Measurements from ENCODE around the gene ZNF689.

The ZNF689 gene

DNA sequence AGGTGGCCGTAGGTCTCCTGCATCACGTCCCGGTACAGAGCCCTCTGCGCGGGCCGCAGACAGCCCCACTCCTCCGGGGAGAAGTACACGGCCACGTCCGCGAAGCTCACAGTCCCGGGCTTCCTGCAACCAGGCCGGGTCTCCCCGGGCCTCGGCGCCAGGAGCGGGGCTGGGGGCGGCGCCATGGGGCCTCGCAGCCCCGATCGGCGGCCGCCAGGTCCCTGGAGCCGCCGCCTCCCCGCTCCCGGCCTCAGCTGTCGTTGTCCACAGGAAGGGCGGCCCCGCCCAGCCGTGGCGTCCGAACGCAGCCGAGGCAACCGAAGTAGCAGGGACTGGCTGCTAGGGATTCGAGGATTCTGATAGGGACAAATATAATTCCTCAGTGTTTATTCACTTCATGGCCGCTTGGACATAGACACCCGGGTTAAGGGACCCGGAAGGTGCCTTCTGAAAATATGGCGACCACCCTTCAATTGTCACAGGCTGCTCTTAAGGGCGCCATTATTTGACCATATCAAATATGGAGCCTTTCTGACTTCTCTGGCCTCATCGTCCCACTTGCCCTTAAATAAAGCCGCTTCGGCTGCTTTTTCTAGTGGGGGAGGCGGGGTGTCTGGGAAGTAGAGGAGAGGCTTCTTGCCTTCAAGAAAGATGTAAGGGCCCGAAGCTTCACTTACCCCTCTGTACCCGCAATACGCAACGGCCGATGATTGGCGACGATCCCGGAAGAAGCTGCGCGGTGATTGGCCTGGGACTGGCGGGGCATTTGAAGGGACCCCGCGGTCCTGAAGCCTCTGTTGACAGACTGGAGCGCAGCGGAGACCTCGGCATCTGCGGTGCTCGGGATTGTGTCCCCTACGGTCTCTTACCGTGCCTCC, 38.5 kb downstream of the ZNF689 start, which contains the start of gene ZNF688 (continued):
- TF ChIP-seq TRIM28 (IDR thresholded peaks at IDR 0.05; ENCODE audit: borderline replicate concordance, low read length) (peak; percentile 58; the same call in 1 of the 2 replicates), ZNF311 (tag by site-specific recombination; IDR thresholded peaks at IDR 0.05; ENCODE audit: borderline replicate concordance) (no peak), HOXC10 (CRISPR knock-in tag; IDR thresholded peaks at IDR 0.05) (peak; percentile 63; the same call in 1 of the 2 replicates), ZNF202 (tag by site-specific recombination; IDR thresholded peaks at IDR 0.05; ENCODE audit: borderline replicate concordance) (no peak), MYNN (tag by site-specific recombination; IDR thresholded peaks at IDR 0.05; ENCODE audit: borderline replicate concordance) (no peak), ZNF791 (tag by site-specific recombination; IDR thresholded peaks at IDR 0.05) (no peak), ZXDB (tag by site-specific recombination; IDR thresholded peaks at IDR 0.05) (peak; percentile 98), GLIS1 (tag by site-specific recombination; IDR thresholded peaks at IDR 0.05) (no peak; the same call in 1 of the 2 replicates)

DNA sequence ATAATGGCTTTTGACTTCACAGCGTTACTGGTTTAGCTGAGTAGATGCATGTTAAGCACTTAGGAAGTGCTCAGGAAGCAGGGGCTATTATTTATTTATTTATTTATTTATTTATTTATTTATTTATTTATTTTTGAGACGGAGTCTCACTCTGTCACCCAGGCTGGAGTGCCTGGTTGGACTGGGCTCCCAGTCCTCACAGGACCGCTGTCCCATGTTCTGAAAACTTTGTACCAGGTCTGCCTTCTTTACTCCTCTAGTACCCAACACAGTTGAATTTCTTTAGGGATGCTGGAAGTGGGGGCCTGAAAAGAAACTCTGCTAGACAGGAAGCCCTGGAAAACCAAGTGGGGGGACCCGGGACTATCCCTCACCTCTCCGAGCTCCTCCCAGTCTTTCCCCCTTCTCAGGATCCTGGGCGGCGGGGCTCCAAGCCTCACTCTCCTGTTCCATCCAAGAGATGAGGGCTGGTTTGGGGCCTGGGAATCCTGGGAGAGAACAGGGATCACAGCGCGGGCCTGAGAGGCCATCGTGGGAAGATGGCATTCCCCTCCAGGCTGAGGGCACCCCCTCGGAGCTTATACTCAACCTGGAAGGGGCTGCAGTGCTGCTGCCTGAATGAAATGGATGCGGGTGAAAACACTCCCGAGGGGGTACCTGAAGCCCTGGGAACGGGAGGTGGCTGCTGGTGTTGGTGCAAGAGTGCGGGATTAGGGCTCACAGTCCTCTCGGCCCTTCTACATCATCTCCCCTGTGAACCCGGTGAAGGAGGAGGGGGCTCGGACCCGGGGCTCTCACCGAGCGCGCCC, 39.3 kb downstream of the ZNF689 start:
- H3K27ac ChIP-seq (ENCODE audit: extremely low read depth, low read depth, low read length), result peak overlapping the region; percentile 96
- H3K4me1 ChIP-seq (ENCODE audit: control insufficient read depth, insufficient read depth, low read length), result peaks cover 5% of the 10 kb centered on the region; the same call in 1 of the 2 replicates
- peak overlapping the region; percentile 64 for H3K4me3 ChIP-seq (ENCODE audit: low read depth, low read length)
- CTCF ChIA-PET, result interaction anchor here (1.2 to 1.7 kb wide), 3 partner anchors 14 to 122 kb away, joined by 3 to 12 read pairs (median 5); no protein-coding TSS in a partner anchor
- POLR2A ChIA-PET, result interaction anchor here (0.8 to 2.8 kb wide), 14 partner anchors 9 to 153 kb away, joined by 3 to 69 read pairs (median 6); partner anchors contain the start of genes DCTPP1, ZNF689, ZNF747 and ZNF764
- H3K36me3 ChIP-seq (ENCODE audit: control insufficient read depth in 2 of 2, insufficient read depth in 1 of 2, low read length in 2 of 2), result no peaks in the 10 kb centered on the region
- H3K9me3 ChIP-seq (ENCODE audit: control insufficient read depth, insufficient read depth, low read depth, low read length), result no peaks in the 10 kb centered on the region
- TF ChIP-seq ZNF560 (tag by site-specific recombination; IDR thresholded peaks at IDR 0.05; ENCODE audit: borderline replicate concordance) (peak; percentile 99), ZNF610 (tag by site-specific recombination; IDR thresholded peaks at IDR 0.05; ENCODE audit: borderline replicate concordance) (peak; percentile 88), ZNF274 (IDR thresholded peaks at IDR 0.05; ENCODE audit: low read length) (no peak), ZNF274 (tag by site-specific recombination; IDR thresholded peaks at IDR 0.05; ENCODE audit: borderline replicate concordance) (no peak), ZNF416 (tag by site-specific recombination; IDR thresholded peaks at IDR 0.05) (no peak), ZNF621 (tag by site-specific recombination; IDR thresholded peaks at IDR 0.05) (no peak), ZNF830 (tag by site-specific recombination; IDR thresholded peaks at IDR 0.05; ENCODE audit: low read depth) (no peak), ZBTB21 (tag by site-specific recombination; IDR thresholded peaks at IDR 0.05) (peak; percentile 91), ZNF157 (tag by site-specific recombination; IDR thresholded peaks at IDR 0.05) (peak; percentile 58; the same call in 1 of the 2 replicates), ZNF654 (tag by site-specific recombination; IDR thresholded peaks at IDR 0.05; ENCODE audit: low read depth) (peak; percentile 84), ZNF747 (tag by site-specific recombination; IDR thresholded peaks at IDR 0.05) (no peak), ZNF473 (tag by site-specific recombination; IDR thresholded peaks at IDR 0.05) (no peak), ZNF433 (tag by site-specific recombination; IDR thresholded peaks at IDR 0.05; ENCODE audit: low read depth) (peak; percentile 100), SCRT1 (tag by site-specific recombination; IDR thresholded peaks at IDR 0.05; ENCODE audit: borderline replicate concordance) (no peak), ZNF548 (tag by site-specific recombination; IDR thresholded peaks at IDR 0.05) (peak; percentile 61), SCRT2 (tag by site-specific recombination; IDR thresholded peaks at IDR 0.05) (no peak; the same call in 1 of the 2 replicates), ZSCAN16 (tag by site-specific recombination; IDR thresholded peaks at IDR 0.05) (no peak)
- TF ChIP-seq, protein P1, sequence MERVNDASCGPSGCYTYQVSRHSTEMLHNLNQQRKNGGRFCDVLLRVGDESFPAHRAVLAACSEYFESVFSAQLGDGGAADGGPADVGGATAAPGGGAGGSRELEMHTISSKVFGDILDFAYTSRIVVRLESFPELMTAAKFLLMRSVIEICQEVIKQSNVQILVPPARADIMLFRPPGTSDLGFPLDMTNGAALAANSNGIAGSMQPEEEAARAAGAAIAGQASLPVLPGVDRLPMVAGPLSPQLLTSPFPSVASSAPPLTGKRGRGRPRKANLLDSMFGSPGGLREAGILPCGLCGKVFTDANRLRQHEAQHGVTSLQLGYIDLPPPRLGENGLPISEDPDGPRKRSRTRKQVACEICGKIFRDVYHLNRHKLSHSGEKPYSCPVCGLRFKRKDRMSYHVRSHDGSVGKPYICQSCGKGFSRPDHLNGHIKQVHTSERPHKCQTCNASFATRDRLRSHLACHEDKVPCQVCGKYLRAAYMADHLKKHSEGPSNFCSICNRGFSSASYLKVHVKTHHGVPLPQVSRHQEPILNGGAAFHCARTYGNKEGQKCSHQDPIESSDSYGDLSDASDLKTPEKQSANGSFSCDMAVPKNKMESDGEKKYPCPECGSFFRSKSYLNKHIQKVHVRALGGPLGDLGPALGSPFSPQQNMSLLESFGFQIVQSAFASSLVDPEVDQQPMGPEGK (tag by site-specific recombination; IDR thresholded peaks at IDR 0.05), result peak; percentile 51; the same call in 1 of the 2 replicates
- TF ChIP-seq, protein P2, sequence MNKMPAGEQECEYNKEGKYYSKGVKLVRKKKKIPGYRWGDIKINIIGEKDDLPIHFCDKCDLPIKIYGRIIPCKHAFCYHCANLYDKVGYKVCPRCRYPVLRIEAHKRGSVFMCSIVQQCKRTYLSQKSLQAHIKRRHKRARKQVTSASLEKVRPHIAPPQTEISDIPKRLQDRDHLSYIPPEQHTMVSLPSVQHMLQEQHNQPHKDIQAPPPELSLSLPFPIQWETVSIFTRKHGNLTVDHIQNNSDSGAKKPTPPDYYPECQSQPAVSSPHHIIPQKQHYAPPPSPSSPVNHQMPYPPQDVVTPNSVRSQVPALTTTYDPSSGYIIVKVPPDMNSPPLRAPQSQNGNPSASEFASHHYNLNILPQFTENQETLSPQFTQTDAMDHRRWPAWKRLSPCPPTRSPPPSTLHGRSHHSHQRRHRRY (tag by site-specific recombination; IDR thresholded peaks at IDR 0.05), result peak; percentile 35; the same call in 1 of the 2 replicates
- TF ChIP-seq, protein P3, sequence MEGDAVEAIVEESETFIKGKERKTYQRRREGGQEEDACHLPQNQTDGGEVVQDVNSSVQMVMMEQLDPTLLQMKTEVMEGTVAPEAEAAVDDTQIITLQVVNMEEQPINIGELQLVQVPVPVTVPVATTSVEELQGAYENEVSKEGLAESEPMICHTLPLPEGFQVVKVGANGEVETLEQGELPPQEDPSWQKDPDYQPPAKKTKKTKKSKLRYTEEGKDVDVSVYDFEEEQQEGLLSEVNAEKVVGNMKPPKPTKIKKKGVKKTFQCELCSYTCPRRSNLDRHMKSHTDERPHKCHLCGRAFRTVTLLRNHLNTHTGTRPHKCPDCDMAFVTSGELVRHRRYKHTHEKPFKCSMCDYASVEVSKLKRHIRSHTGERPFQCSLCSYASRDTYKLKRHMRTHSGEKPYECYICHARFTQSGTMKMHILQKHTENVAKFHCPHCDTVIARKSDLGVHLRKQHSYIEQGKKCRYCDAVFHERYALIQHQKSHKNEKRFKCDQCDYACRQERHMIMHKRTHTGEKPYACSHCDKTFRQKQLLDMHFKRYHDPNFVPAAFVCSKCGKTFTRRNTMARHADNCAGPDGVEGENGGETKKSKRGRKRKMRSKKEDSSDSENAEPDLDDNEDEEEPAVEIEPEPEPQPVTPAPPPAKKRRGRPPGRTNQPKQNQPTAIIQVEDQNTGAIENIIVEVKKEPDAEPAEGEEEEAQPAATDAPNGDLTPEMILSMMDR (tag by site-specific recombination; IDR thresholded peaks at IDR 0.05), result no peak
- TF ChIP-seq, protein P4, sequence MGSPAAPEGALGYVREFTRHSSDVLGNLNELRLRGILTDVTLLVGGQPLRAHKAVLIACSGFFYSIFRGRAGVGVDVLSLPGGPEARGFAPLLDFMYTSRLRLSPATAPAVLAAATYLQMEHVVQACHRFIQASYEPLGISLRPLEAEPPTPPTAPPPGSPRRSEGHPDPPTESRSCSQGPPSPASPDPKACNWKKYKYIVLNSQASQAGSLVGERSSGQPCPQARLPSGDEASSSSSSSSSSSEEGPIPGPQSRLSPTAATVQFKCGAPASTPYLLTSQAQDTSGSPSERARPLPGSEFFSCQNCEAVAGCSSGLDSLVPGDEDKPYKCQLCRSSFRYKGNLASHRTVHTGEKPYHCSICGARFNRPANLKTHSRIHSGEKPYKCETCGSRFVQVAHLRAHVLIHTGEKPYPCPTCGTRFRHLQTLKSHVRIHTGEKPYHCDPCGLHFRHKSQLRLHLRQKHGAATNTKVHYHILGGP (tag by site-specific recombination; IDR thresholded peaks at IDR 0.05), result no peak

Data from HEK293 (cell line).